ENCODE measurements around the gene MYO1D. TPM values are rescaled to one million over a fixed set of nuclear protein-coding genes. Genes with fewer than 3 reads are reported as not detected.

Gene MYO1D
- total RNA-seq, 2 donors from 2014 or later = 21.4 to 48.3 TPM

DNA sequence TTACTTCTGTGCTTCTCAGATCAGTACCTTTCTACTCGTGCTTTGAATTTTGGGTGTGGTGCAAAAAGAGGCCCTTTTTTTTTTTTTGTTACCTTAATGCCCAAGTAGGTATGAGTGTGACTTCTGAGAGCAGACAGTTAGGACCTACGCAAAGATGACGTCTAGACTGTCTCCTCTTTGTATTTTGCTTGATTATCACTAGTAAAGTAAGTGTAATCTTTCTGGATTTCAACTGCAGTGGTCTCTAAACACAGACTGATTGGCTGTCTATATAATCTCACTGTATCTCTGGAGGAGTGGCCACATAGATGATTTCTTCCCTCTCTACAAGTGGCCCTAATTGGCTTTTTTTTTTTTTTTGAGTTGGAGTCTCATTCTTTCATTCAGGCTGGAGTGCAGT lies 401.7 kb downstream of the MYO1D start:
- WGBS, 2 donors = 91 to 97% methylated on average over 3 of the region's 3 CpGs
- TF ChIP-seq POLR2A (IDR thresholded peaks at IDR 0.05) = no peak
- Histone ChIP-seq H3K36me3 (replicated peaks in 1 of 2; ENCODE audit: insufficient read depth in 1 of 2, low read depth in 2 of 2) (peaks cover 0 to 62% of the 10 kb centered on the region in 2 donors), H3K27ac (no peak overlapping the region), H3K27me3 (no peaks in the 10 kb centered on the region), H3K4me1 (no peaks in the 10 kb centered on the region), H3K4me3 (no peak overlapping the region), H3K9me3 (no peaks in the 10 kb centered on the region)
- intact Hi-C loops (cut with DNase I) = no loop called here
- ATAC-seq (no peak), DNase-seq (no peak)

DNA sequence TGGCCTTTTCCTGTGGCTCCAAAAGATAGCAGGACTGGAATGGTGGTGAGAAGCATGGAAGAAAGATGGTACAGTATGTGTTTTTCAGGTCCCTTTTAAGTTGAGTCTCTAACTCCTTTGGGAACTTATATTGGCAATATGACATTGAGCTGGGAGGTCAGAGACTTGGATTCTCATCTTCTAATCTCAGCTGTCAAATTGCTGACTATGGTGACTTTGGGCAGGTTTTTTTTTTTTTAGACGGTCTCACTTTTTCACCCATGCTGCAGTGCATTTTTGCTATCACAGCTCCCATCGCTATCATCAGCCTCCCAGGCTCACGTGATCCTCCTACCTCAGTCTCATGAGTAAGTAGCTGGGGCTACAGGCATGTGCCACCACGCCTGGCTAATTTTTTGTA lies 405.3 kb downstream of the MYO1D start:
- peaks cover 3 to 46% of the 10 kb centered on the region in 2 donors for H3K36me3 ChIP-seq (replicated peaks in 1 of 2; ENCODE audit: insufficient read depth in 1 of 2, low read depth in 2 of 2)
- no peaks in the 10 kb centered on the region for H3K27me3 ChIP-seq
- H3K27ac ChIP-seq = no peak overlapping the region
- DNase-seq (no peak), ATAC-seq (no peak)
- no peaks in the 10 kb centered on the region for H3K4me1 ChIP-seq
- 90 to 92% methylated on average over 4 of the region's 4 CpGs for WGBS, 2 donors
- TF ChIP-seq, protein P1, sequence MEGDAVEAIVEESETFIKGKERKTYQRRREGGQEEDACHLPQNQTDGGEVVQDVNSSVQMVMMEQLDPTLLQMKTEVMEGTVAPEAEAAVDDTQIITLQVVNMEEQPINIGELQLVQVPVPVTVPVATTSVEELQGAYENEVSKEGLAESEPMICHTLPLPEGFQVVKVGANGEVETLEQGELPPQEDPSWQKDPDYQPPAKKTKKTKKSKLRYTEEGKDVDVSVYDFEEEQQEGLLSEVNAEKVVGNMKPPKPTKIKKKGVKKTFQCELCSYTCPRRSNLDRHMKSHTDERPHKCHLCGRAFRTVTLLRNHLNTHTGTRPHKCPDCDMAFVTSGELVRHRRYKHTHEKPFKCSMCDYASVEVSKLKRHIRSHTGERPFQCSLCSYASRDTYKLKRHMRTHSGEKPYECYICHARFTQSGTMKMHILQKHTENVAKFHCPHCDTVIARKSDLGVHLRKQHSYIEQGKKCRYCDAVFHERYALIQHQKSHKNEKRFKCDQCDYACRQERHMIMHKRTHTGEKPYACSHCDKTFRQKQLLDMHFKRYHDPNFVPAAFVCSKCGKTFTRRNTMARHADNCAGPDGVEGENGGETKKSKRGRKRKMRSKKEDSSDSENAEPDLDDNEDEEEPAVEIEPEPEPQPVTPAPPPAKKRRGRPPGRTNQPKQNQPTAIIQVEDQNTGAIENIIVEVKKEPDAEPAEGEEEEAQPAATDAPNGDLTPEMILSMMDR (IDR thresholded peaks at IDR 0.05) = no peak
- no peak for TF ChIP-seq POLR2A (IDR thresholded peaks at IDR 0.05)
- H3K9me3 ChIP-seq = no peaks in the 10 kb centered on the region
- intact Hi-C loops (cut with DNase I) = no loop called here
- H3K4me3 ChIP-seq = no peak overlapping the region

DNA sequence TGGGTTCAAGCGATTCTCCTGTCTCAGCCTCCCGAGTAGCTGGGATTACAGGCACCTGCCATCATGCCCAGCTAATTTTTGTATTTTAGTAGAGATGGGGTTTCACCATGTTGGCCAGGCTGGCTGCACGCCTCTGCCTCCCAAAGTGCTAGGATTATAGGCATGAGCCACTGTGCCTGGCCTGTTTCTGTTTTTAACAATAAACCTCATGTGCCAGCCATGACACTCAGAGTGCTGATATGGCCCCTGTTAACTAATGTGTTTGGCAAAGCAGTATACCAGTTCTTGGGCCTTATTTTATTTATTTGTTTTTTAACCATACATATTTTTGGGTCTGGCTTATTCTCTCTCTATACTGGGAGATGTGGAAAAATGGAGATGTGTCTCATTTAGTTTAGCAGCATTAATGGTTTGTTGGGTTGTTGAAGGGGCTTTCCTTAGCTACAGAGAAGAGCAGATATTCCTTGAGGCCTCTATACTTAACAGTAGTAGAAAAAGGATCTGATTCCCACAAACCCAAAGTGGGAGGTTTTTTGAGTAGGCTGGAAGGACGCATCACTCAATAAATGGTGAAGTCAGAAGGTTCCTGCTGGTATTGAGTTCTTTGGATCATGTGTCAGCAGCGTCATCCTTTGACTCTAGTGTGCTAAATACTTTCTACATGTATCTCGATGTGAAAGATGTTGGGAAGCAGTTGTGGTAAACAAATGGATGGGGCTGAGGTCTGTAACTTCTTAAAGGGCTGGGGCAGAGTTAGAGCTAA lies 406.3 kb downstream of the MYO1D start:
- Histone ChIP-seq H3K4me1 (no peaks in the 10 kb centered on the region), H3K36me3 (replicated peaks in 1 of 2; ENCODE audit: insufficient read depth in 1 of 2, low read depth in 2 of 2) (peaks cover 3 to 45% of the 10 kb centered on the region in 2 donors), H3K9me3 (no peaks in the 10 kb centered on the region), H3K27ac (no peak overlapping the region), H3K4me3 (no peak overlapping the region), H3K27me3 (no peaks in the 10 kb centered on the region)
- WGBS, 2 donors = 93 to 95% methylated on average over 6 of the region's 6 CpGs
- TF ChIP-seq, protein P1 (IDR thresholded peaks at IDR 0.05) = no peak
- TF ChIP-seq POLR2A (IDR thresholded peaks at IDR 0.05) = no peak
- intact Hi-C loops (cut with DNase I) = no loop called here
- DNase-seq (no peak), ATAC-seq (no peak)

DNA sequence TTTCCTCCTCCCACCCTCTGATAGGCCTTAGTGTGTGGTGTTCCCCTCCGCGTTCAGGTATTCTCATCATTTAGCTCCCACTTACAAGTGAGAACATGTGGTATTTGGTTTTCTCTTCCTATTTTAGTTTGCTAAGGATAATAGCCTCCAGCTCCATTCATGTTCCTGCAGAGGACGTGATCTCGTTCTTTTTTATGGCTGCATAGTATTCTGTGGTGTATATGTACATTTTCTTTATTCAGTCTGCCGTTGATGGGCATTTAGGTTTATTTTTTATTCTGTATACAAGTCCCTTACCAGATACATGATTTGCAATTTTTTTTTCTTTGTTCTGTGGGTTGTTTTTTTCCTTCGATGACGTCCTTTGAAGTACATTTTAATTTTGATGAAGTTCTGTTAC lies 409.0 kb downstream of the MYO1D start:
- Histone ChIP-seq H3K4me1 (peaks cover 6% of the 10 kb centered on the region), H3K27me3 (no peaks in the 10 kb centered on the region), H3K4me3 (no peak overlapping the region), H3K36me3 (replicated peaks in 1 of 2; ENCODE audit: insufficient read depth in 1 of 2, low read depth in 2 of 2) (peaks cover 3 to 41% of the 10 kb centered on the region in 2 donors), H3K9me3 (no peaks in the 10 kb centered on the region), H3K27ac (no peak overlapping the region)
- TF ChIP-seq POLR2A (IDR thresholded peaks at IDR 0.05) = no peak
- TF ChIP-seq, protein P1 (IDR thresholded peaks at IDR 0.05) = no peak
- intact Hi-C loops (cut with DNase I) = no loop called here
- no peak for ATAC-seq
- 92 to 100% methylated on average over 7 of the region's 7 CpGs for WGBS, 2 donors
- no peak for DNase-seq

DNA sequence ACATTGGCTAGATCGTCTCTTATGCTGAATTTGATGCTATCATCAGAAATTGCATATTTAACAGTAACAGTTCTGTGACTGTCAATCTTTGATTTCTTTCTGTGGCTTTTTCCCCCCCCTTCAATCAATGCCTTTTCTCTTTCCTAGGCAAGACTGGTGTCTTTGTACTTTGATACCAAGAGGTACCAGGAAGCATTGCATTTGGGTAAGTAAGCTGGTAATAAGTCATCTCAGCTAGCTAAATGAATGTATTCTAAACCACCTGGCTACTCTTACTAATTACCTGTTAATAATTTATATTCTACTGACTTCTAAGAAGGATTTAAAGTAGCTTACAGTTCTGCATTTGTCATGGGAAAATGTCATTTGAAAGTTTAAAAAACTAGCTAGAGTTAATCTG lies 412.6 kb downstream of the MYO1D start:
- Histone ChIP-seq H3K4me1 (peaks cover 18% of the 10 kb centered on the region), H3K9me3 (no peaks in the 10 kb centered on the region), H3K36me3 (replicated peaks in 1 of 2; ENCODE audit: insufficient read depth in 1 of 2, low read depth in 2 of 2) (peaks cover 3 to 31% of the 10 kb centered on the region in 2 donors), H3K27ac (peak overlapping the region in 1 of 4 donors; percentile 13), H3K27me3 (no peaks in the 10 kb centered on the region), H3K4me3 (no peak overlapping the region)
- intact Hi-C loops (cut with DNase I) = no loop called here
- 53% methylated on average over 1 of the region's 1 CpG for WGBS, 2 donors
- ATAC-seq (no peak), DNase-seq (no peak)
- no peak for TF ChIP-seq POLR2A (IDR thresholded peaks at IDR 0.05)
- TF ChIP-seq, protein P1 (IDR thresholded peaks at IDR 0.05) = no peak

All from body of pancreas (tissue), 4 donors.